Transverse colon (tissue), 4 donors: ENCODE measurements around the gene GRAMD2B. TPM values are rescaled to one million over a fixed set of nuclear protein-coding genes. Genes with fewer than 3 reads are reported as not detected.

Experiments used
- DNase-seq: peaks from one replicate; pipeline ENCODE4 v3.0.0-alpha.2; 2019
- H3K27ac ChIP-seq, 4 donors: fragments of 200-600 bp; sonication (generic); 2 replicates each; pipeline ENCODE4 v1.5.1; 2016 to 2018; ENCODE audit warnings: inconsistent platforms in 4 of 4
- H3K27me3 ChIP-seq: fragments of 200-600 bp; sonication (generic); 2 replicates; pipeline ENCODE4 v1.5.1; 2017; ENCODE audit warnings: inconsistent platforms
- H3K36me3 ChIP-seq, 4 donors: fragments of 200-600 bp; sonication (generic); 2 replicates each; pipeline ENCODE4 v1.5.1; 2017 to 2019; ENCODE audit warnings: inconsistent platforms in 4 of 4
- H3K4me1 ChIP-seq, 4 donors: fragments of 200-600 bp; sonication (generic); 2 replicates each; pipeline ENCODE4 v1.5.1; 2017 to 2020; ENCODE audit warnings: inconsistent platforms in 4 of 4
- H3K4me3 ChIP-seq, 4 donors: fragments of 200-600 bp; sonication (generic); 1 replicate in 1 of 4; 2 replicates in 3 of 4; pipeline versions ENCODE4 v1.5.1 to v1.6.1; 2017 to 2019; ENCODE audit warnings: inconsistent platforms in 4 of 4
- H3K9me3 ChIP-seq, 2 donors: fragments of 200-600 bp; sonication (generic); 2 replicates each; pipeline ENCODE4 v1.5.1; 2017 to 2019; ENCODE audit warnings: inconsistent platforms in 2 of 2
- CTCF ChIP-seq, 5 experiments: fragments of 200-600 bp in 3 of 5; fragments of 450-650 bp in 2 of 5; sonication (generic) in 3 of 5; IDR thresholded peaks; 1 replicate in 2 of 5; 2 replicates in 3 of 5; pipeline ENCODE4 v1.5.1; 2016 to 2017; ENCODE audit warnings: antibody characterized with exemption in 5 of 5, inconsistent platforms in 3 of 5, mild to moderate bottlenecking in 2 of 5, moderate library complexity in 1 of 5
- EP300 ChIP-seq: sonication (generic); formaldehyde crosslinking; IDR thresholded peaks from one replicate; pipeline ENCODE4 v1.6.1; 2017; ENCODE audit warnings: antibody characterized with exemption, low read depth
- POLR2A ChIP-seq: fragments of 450-650 bp; IDR thresholded peaks from one replicate; pipeline ENCODE4 v1.6.1; 2016; ENCODE audit warnings: antibody characterized with exemption, mild to moderate bottlenecking, moderate library complexity
- POLR2AphosphoS5 ChIP-seq, 3 donors: sonication (generic); formaldehyde crosslinking; IDR thresholded peaks; one replicate each; pipeline ENCODE4 v1.6.1; 2016; ENCODE audit warnings: antibody characterized with exemption in 3 of 3
- WGBS, 2 donors: methylation state at CpG; one replicate each; pipeline ENCODE4 v1.1.5; 2018; ENCODE audit warnings: low coverage in 1 of 2; 5-methylcytosine and 5-hydroxymethylcytosine counted together
- in situ Hi-C, 4 donors: fragments of 200-750 bp; cut with MboI; loops; one replicate each; pipeline versions ENCODE4 v1.15.0 to v1.15.1; 2017; ENCODE audit warnings: low sequenced_read_pairs in 3 of 4, low pct_ligation_motif_present in 1 of 4, low pct_unique_long_range_greater_than_20kb in 1 of 4
- intact Hi-C: fragments of 100-400 bp; cut with DNase I; formaldehyde crosslinking; loops from one replicate; pipeline ENCODE4 v1.15.1; 2023; ENCODE audit warnings: low total_unique reads
- total RNA-seq, 4 donors: library from RNA; depleted of rRNA; stranded (reverse); fragments of >200 nt; gene quantifications; one replicate each; pipeline ENCODE4 v1.1.0, GENCODE V29; 2016

The GRAMD2B gene
- total RNA-seq, 4 donors from 2014 or later = 93.9 to 191 (median 161) TPM

- Histone ChIP-seq H3K27ac (peak overlapping the region in 2 of 4 donors; percentile 24 to 33), H3K36me3 (peaks cover 0 to 14% (median 4%) of the 10 kb centered on the region in 4 donors), H3K27me3 (no peaks in the 10 kb centered on the region), H3K4me1 (peaks cover 0 to 5% (median 2%) of the 10 kb centered on the region in 4 donors), H3K9me3 (peaks cover 22% of the 10 kb centered on the region in 2 donors), H3K4me3 (no peak overlapping the region)
- intact Hi-C loops = no loop called here
- in situ Hi-C loops = no loop called here
- TF ChIP-seq EP300 (no peak), POLR2AphosphoS5 (IDR thresholded peaks at IDR 0.05) (no peak), CTCF (IDR thresholded peaks at IDR 0.05) (no peak)
- DNase-seq = no peak
- WGBS, 2 donors = 62 to 70% methylated on average over 2 of the region's 2 CpGs
Observed at GRCh38 chr5:126402621-126403555, 20.3 kb upstream of the GRAMD2B start.

- H3K36me3 ChIP-seq = peaks cover 0 to 14% (median 4%) of the 10 kb centered on the region in 4 donors
- H3K4me3 ChIP-seq = no peak overlapping the region
- H3K27ac ChIP-seq = peak overlapping the region in 1 of 4 donors; percentile 12
- in situ Hi-C loops = no loop called here
- DNase-seq = no peak
- intact Hi-C loops = no loop called here
- peaks cover 0 to 5% (median 2%) of the 10 kb centered on the region in 4 donors for H3K4me1 ChIP-seq
- no peak for TF ChIP-seq EP300
- no peak for TF ChIP-seq POLR2A
- TF ChIP-seq CTCF (IDR thresholded peaks at IDR 0.05) = no peak
- TF ChIP-seq POLR2AphosphoS5 (IDR thresholded peaks at IDR 0.05) = no peak
- no peaks in the 10 kb centered on the region for H3K27me3 ChIP-seq
- H3K9me3 ChIP-seq = peaks cover 21 to 22% of the 10 kb centered on the region in 2 donors
Observed at GRCh38 chr5:126403876-126404275, 19.3 kb upstream of the GRAMD2B start.

GRCh38 chr5:126410623-126411022 lies 12.6 kb upstream of the GRAMD2B start:
- TF ChIP-seq POLR2AphosphoS5 (IDR thresholded peaks at IDR 0.05) = no peak
- no peak for TF ChIP-seq EP300
- no peak for TF ChIP-seq CTCF (IDR thresholded peaks at IDR 0.05)
- TF ChIP-seq POLR2A = no peak
- 63 to 90% methylated on average over 2 of the region's 2 CpGs for WGBS, 2 donors
- intact Hi-C loops = loop anchor here (10.0 kb wide), 1 partner anchor 46 kb away; no protein-coding TSS in a partner anchor
- Histone ChIP-seq H3K4me1 (peaks cover 6 to 8% (median 7%) of the 10 kb centered on the region in 4 donors), H3K27ac (no peak overlapping the region), H3K36me3 (no peaks in the 10 kb centered on the region), H3K27me3 (no peaks in the 10 kb centered on the region), H3K9me3 (no peaks in the 10 kb centered on the region), H3K4me3 (no peak overlapping the region)
- no peak for DNase-seq
- in situ Hi-C loops = no loop called here

GRCh38 chr5:126413856-126414255 lies 9.4 kb upstream of the GRAMD2B start:
- in situ Hi-C loops = no loop called here
- no peak for TF ChIP-seq POLR2A
- TF ChIP-seq CTCF (IDR thresholded peaks at IDR 0.05) = no peak
- no peak overlapping the region for H3K4me3 ChIP-seq
- peaks cover 7 to 15% (median 11%) of the 10 kb centered on the region in 4 donors for H3K4me1 ChIP-seq
- no peak for DNase-seq
- H3K36me3 ChIP-seq = no peaks in the 10 kb centered on the region
- no peak overlapping the region for H3K27ac ChIP-seq
- H3K27me3 ChIP-seq = no peaks in the 10 kb centered on the region
- intact Hi-C loops = loop anchor here (10.0 kb wide), 1 partner anchor 49 kb away; no protein-coding TSS in a partner anchor
- H3K9me3 ChIP-seq = no peaks in the 10 kb centered on the region
- 72 to 79% methylated on average over 3 of the region's 3 CpGs for WGBS, 2 donors
